Measurements from ENCODE around the gene PGAM2. TPM values are rescaled to one million over a fixed set of nuclear protein-coding genes. Genes with fewer than 3 reads are reported as not detected.

PGAM2 gene
- 0.69 TPM for polyA plus RNA-seq (2013, experiment 1 of 2; ENCODE audit: insufficient read length)
- polyA plus RNA-seq (2013, experiment 2 of 2; ENCODE audit: insufficient read length) = 11.3 TPM

GRCh38 chr7:44065431-44066110 lies at the start of gene PGAM2:
PGAM2 (minus strand) TSS chr7:44065567; CDS start chr7:44065529, 38 bp downstream.
- no peak for DNase-seq

- no peak for DNase-seq
Measured at GRCh38 chr7:44114586-44115310, 49.4 kb upstream of the PGAM2 start.

- no peak for DNase-seq
Measured at GRCh38 chr7:44113764-44114354, 48.5 kb upstream of the PGAM2 start.

GRCh38 chr7:44112997-44113763 lies 47.8 kb upstream of the PGAM2 start:
- DNase-seq = no peak

- DNase-seq = no peak
Measured at GRCh38 chr7:44112231-44112996, 47.0 kb upstream of the PGAM2 start.

GRCh38 chr7:44111761-44112160 lies 46.4 kb upstream of the PGAM2 start:
- no peak for DNase-seq

- no peak for DNase-seq
Measured at GRCh38 chr7:44110719-44111635, 45.6 kb upstream of the PGAM2 start.

- no peak for DNase-seq
Measured at GRCh38 chr7:44109991-44110390, 44.6 kb upstream of the PGAM2 start.

GRCh38 chr7:44108768-44109750 lies 43.7 kb upstream of the PGAM2 start:
- no peak for DNase-seq

GRCh38 chr7:44107961-44108767 lies 42.8 kb upstream of the PGAM2 start:
- DNase-seq = no peak

- DNase-seq = no peak
Measured at GRCh38 chr7:44107116-44107960, 42.0 kb upstream of the PGAM2 start.

- DNase-seq = no peak
Measured at GRCh38 chr7:44106311-44107065, 41.1 kb upstream of the PGAM2 start.

- DNase-seq = no peak
Measured at GRCh38 chr7:44105832-44106231, 40.5 kb upstream of the PGAM2 start.

- DNase-seq = peak; percentile 58
Measured at GRCh38 chr7:44104860-44105771, 39.7 kb upstream of the PGAM2 start.

GRCh38 chr7:44103923-44104859 lies 38.8 kb upstream of the PGAM2 start, which contains the start of gene AEBP1:
AEBP1 (plus strand) TSS chr7:44104345; CDS start chr7:44104666, 321 bp downstream.
- peak; percentile 43 for DNase-seq

Data from fibroblast of skin of scalp (primary cell).